Activated naive CD8-positive, alpha-beta T cell treated with anti-CD3 and anti-CD28 coated beads for 36 hours (primary cell): ENCODE data around the gene SPANXN2. TPM values are rescaled to one million over a fixed set of nuclear protein-coding genes. Genes with fewer than 3 reads are reported as not detected.
"Not testable (repeated sequence)": the region's sequence is repeated elsewhere in the genome, so short reads cannot be mapped to it uniquely, and the experiment has no call there.

Experiments
- DNase-seq: peaks from one replicate; pipeline ENCODE4 v3.0.0; 2021
- H3K27ac Mint-ChIP-seq: one replicate; pipeline ENCODE4 v1.8.0; 2022; ENCODE audit warnings: mild to moderate bottlenecking, moderate library complexity, mixed read lengths
- H3K27me3 Mint-ChIP-seq: one replicate; pipeline ENCODE4 v1.8.0; 2022; ENCODE audit warnings: mild to moderate bottlenecking, mixed read lengths
- H3K36me3 Mint-ChIP-seq: one replicate; pipeline ENCODE4 v1.8.0; 2021; ENCODE audit warnings: mild to moderate bottlenecking, mixed read lengths
- H3K4me1 Mint-ChIP-seq: one replicate; pipeline ENCODE4 v1.8.0; 2021; ENCODE audit warnings: mixed read lengths
- H3K4me3 Mint-ChIP-seq: one replicate; pipeline ENCODE4 v1.8.0; 2022; ENCODE audit warnings: mild to moderate bottlenecking, moderate library complexity, mixed read lengths
- H3K9me3 Mint-ChIP-seq: one replicate; pipeline ENCODE4 v1.8.0; 2022; ENCODE audit warnings: mixed read lengths
- total RNA-seq, 2 experiments: library from RNA; stranded (reverse); gene quantifications; one replicate each; pipeline ENCODE4 v1.2.3, GENCODE V29; 2021

Gene SPANXN2, protein sequence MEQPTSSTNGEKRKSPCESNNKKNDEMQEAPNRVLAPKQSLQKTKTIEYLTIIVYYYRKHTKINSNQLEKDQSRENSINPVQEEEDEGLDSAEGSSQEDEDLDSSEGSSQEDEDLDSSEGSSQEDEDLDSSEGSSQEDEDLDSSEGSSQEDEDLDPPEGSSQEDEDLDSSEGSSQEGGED
- total RNA-seq, result not detected

DNA sequence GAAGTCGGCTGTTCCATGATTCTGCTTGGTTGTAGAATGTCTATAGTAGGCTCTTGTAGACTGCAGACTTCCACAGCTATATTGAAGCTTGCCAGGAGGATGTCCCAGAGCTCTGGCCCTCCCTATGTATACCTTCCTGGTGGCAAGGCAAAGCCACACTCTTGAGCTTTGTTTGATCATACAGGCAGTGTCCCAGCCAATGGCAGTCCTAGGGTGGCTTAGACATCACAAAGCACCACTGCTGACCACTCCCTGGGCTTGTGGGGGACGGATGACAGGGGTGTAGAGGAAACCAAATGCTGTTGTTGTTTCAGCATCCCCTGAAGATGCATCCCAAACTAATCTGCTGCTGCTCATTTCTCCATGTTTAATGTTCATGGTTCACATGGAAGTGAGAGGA, at the start of gene SPANXN2:
Gene SPANXN2 (minus strand): TSS at position 101 of the 400 bp plus-strand sequence. CDS start 84 bp downstream, at position 17.
- H3K36me3 Mint-ChIP-seq, H3K27me3 Mint-ChIP-seq, H3K9me3 Mint-ChIP-seq, H3K4me3 Mint-ChIP-seq, H3K27ac Mint-ChIP-seq, H3K4me1 Mint-ChIP-seq, DNase-seq: not testable (repeated sequence)

DNA sequence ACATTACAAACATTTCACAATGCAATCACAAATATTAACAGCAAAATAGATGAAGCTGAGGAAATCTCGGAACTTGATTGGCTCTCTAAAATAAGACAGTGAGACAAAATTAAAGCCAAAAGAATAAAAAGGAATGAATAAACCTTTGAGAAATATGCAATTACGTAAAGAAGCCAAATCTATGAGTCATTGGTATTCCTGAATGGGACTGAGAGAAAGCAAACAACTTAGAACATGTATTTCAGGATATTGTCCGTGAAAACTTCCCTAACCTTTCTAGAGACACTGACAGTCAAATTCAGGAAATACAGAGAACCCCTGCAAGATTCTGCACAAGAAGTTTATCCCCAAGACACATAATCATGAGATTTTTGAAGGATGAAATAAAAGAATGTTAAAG, 48.4 kb upstream of the SPANXN2 start:
- DNase-seq, result no peak
- no peaks in the 10 kb centered on the region for H3K27me3 Mint-ChIP-seq

DNA sequence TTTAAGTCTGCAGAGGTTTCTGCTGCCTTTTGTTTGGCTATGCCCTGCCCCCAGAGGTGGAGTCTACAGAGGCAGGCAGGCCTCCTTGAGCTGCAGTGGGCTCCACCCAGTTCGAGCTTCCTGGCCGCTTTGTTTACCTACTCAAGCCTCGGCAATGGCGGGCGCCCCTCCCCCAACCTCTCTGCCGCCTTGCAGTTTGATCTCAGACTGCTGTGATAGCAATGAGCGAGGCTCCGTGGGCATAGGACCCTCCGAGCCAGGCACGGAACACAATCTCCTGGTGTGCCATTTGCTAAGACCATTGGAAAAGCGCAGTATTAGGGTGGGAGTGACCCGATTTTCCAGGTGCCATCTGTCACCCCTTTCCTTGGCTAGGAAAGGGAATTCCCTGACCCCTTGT, 47.2 kb upstream of the SPANXN2 start:
- H3K27ac Mint-ChIP-seq, H3K9me3 Mint-ChIP-seq, DNase-seq, H3K27me3 Mint-ChIP-seq, H3K36me3 Mint-ChIP-seq, H3K4me3 Mint-ChIP-seq, H3K4me1 Mint-ChIP-seq: not testable (repeated sequence)

More for the DNA sequence above, 48.4 kb upstream of the SPANXN2 start:
- Mint-ChIP-seq H3K27ac (no peak overlapping the region), H3K36me3 (no peaks in the 10 kb centered on the region), H3K4me3 (no peak overlapping the region), H3K9me3 (peaks cover 3% of the 10 kb centered on the region), H3K4me1 (no peaks in the 10 kb centered on the region)

DNA sequence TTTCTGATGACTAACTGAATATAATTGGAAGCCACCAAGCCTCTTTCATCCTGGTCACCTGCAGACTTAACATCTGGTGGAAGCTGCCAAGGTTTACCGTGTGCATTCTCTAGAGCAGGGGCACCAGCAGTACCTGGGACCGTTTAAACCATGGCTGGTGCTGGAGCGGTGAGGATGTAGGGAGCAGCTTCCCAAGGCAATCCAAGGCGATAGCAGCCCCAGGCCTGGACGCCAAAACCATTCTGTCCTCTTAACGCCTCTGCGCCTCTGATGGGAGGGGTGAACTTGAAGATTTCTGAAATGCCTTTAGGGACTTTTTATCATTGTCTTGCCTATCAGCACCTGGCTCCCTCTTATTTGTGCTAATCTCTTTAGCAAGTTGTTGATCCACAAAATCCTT, 37.3 kb upstream of the SPANXN2 start:
- Mint-ChIP-seq H3K36me3 (no peaks in the 10 kb centered on the region), H3K27ac (no peak overlapping the region), H3K4me3 (no peak overlapping the region), H3K9me3 (no peaks in the 10 kb centered on the region), H3K27me3 (no peaks in the 10 kb centered on the region), H3K4me1 (no peaks in the 10 kb centered on the region)
- DNase-seq, result no peak

DNA sequence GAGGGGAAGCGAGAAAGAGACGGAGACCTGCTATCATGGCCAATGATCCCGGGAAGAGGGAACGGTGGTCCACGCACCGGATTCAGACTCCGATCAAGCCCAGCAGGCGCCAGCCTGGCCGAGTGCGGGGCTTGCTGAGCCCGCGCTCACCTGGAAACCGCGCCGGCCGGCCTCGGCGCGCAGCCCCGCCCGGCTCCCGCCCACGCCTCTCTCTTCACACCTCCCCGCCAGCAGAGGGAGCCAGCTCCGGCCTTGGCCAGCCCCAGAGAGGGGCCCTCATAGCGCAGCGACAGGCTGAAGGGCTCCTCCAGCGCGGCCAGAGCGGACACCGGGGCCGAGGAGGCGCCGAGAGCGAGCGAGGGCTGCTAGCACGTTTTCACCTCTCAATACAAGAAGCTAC, 36.8 kb upstream of the SPANXN2 start:
- Mint-ChIP-seq H3K4me3 (no peak overlapping the region), H3K9me3 (no peaks in the 10 kb centered on the region)

DNA sequence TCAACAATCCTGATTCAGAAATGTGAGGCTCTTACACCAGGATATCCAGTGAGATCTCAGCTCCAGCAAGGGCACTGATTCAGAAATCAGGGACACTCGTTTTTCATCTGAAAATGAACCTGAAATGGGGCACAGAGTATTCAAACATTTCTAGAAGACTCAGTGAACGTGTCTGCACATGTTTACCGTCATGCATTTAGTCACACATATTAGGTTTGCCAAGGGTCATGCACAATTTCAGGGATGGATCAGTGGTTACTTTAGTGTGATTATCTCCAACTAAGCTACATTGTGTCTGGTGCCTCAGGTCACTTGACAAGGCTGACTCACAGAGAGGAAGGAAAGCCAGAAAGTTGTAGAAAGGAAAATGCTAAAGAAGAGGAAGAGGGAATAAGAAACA, 33.6 kb upstream of the SPANXN2 start:
- peaks cover 1% of the 10 kb centered on the region for H3K9me3 Mint-ChIP-seq
- H3K4me1 Mint-ChIP-seq, result no peaks in the 10 kb centered on the region
- H3K4me3 Mint-ChIP-seq, result no peak overlapping the region
- no peaks in the 10 kb centered on the region for H3K27me3 Mint-ChIP-seq
- no peak overlapping the region for H3K27ac Mint-ChIP-seq
- no peaks in the 10 kb centered on the region for H3K36me3 Mint-ChIP-seq
- DNase-seq, result no peak

More for the DNA sequence above, 36.8 kb upstream of the SPANXN2 start:
- Mint-ChIP-seq H3K27ac (no peak overlapping the region), H3K27me3 (no peaks in the 10 kb centered on the region), H3K4me1 (no peaks in the 10 kb centered on the region), H3K36me3 (no peaks in the 10 kb centered on the region)
- no peak for DNase-seq

DNA sequence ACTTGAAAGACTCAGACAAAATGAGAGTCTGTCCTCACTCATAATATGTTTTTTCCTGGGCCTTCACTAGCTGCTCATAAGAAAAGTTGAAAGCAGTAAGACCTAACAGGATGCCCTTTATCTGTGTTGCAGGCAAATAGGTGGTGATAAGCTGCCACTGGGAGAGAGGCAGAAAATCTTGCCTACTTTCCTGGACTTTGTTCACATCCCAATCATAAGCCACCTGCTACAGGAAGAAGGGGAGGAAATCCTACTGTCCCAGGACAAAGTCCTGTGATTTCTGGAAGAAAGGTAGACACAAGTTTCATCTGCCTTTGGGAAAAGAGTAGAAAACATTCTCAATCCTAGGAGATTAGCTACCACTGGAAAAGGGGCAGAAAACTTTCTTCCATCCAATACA, 13.3 kb upstream of the SPANXN2 start:
- no peaks in the 10 kb centered on the region for H3K36me3 Mint-ChIP-seq
- DNase-seq, result no peak
- H3K27ac Mint-ChIP-seq, result no peak overlapping the region
- no peak overlapping the region for H3K4me3 Mint-ChIP-seq
- no peaks in the 10 kb centered on the region for H3K4me1 Mint-ChIP-seq
- no peaks in the 10 kb centered on the region for H3K27me3 Mint-ChIP-seq
- H3K9me3 Mint-ChIP-seq, result no peaks in the 10 kb centered on the region

DNA sequence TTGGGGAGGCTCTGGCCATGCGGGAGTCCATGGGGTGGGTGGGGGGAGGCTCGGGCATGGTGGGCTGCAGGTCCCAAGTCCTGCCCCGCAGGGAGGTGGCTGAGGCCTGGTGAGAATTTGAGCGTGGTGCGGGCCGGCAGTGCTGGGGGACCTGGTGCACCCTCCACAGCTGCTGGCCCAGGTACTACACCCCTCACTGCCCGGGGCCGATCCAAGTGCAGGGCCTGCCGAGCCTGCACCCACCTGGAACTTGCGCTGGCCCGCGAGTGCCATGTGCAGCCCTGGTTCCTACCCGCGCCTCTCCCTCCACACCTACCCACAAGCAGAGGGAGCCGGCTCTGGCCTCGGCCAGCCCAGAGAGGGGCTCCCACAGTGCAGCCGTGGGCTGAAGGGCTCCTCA, 5.7 kb upstream of the SPANXN2 start:
- Mint-ChIP-seq H3K27ac (no peak overlapping the region), H3K4me1 (no peaks in the 10 kb centered on the region), H3K36me3 (no peaks in the 10 kb centered on the region), H3K27me3 (no peaks in the 10 kb centered on the region), H3K9me3 (peaks cover 1% of the 10 kb centered on the region), H3K4me3 (no peak overlapping the region)
- DNase-seq, result no peak

DNA sequence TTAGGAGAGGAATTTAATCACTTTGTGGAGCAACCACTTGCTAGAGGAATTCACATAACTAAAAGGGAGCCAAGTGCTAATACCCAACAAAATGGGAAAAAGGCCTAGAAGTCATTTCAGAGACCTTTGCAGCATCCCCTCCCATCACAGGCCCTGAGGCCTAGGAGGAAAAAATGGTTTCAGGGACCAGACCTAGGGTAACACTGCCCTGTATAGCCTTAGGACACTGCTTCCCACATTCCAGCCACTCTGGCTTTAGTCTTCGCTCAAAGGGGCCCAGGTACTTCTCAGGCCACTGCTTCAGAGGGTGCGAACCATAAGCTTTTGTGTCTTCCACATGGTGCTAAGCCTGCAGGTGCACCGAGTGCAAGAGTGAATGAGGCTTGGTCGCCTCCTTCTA, 19.1 kb downstream of the SPANXN2 start:
- H3K4me3 Mint-ChIP-seq, result no peak overlapping the region
- H3K9me3 Mint-ChIP-seq, result peaks cover 5% of the 10 kb centered on the region
- DNase-seq, result no peak
- H3K27me3 Mint-ChIP-seq, result no peaks in the 10 kb centered on the region
- H3K27ac Mint-ChIP-seq, result no peak overlapping the region
- H3K36me3 Mint-ChIP-seq, result no peaks in the 10 kb centered on the region
- H3K4me1 Mint-ChIP-seq, result no peaks in the 10 kb centered on the region

DNA sequence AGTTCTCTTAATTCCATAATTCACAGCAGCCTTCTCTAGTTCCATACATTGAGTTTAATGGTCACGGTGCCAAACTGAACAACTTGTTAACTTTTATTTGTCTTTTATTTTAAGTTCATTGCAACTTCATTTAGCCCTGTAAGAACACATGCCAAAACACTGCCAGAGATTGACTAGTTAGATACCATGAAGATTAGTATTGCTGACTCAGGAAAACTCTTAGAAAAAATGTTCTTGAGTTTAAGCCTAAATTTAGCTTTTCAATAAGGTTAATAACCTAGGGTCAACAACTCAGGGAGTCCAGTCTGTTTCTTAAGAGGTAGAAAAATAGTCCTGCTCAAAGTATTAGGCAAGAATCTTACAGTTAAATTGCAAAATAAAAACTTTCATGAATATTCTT, 25.7 kb downstream of the SPANXN2 start:
- Mint-ChIP-seq H3K36me3 (no peaks in the 10 kb centered on the region), H3K4me3 (no peak overlapping the region), H3K27me3 (no peaks in the 10 kb centered on the region), H3K4me1 (no peaks in the 10 kb centered on the region), H3K9me3 (peaks cover 4% of the 10 kb centered on the region), H3K27ac (no peak overlapping the region)
- DNase-seq, result no peak

DNA sequence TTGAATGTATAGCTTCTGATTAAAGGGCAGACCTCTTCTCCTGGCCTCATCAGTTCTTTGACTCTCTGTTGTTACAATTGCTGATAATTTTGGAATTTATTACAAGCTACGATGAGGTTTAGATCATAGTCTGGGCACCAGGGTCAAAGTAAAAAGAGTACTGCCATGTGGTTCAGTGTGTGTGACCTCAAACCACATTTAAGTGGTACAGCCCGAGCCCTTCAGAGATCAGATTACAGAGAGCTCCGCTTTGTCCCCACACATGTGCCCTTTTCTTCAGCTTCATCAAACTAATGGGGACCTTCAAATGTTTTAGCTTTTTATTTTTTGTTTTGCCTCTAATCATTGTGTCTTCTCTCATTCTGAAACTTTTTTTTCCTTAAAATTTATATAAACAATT, 37.1 kb downstream of the SPANXN2 start:
- Mint-ChIP-seq H3K4me3 (no peak overlapping the region), H3K36me3 (no peaks in the 10 kb centered on the region), H3K9me3 (peaks cover 2% of the 10 kb centered on the region), H3K4me1 (no peaks in the 10 kb centered on the region), H3K27me3 (no peaks in the 10 kb centered on the region), H3K27ac (no peak overlapping the region)
- DNase-seq, result no peak

DNA sequence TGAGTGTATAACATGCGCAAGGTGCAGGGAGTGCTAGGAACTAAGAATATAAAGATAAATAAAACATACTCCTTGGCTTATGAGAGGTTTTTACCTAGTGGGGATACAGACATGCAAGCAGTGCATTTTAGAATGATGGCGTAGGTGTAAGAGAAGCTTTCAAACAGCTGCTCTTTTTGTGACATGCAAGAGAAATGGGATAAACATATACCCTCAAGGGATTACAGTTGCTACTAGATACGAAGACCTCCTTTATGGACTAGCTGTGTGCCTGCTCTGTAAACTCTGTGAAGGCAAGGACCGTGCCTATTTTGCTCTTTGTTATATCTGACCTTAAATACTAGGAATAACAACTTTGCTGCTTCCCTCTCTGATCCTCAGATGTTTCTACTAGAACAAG, 45.6 kb downstream of the SPANXN2 start:
- Mint-ChIP-seq H3K36me3 (no peaks in the 10 kb centered on the region), H3K4me1 (no peaks in the 10 kb centered on the region), H3K27ac (no peak overlapping the region), H3K9me3 (no peaks in the 10 kb centered on the region), H3K27me3 (no peaks in the 10 kb centered on the region), H3K4me3 (no peak overlapping the region)
- DNase-seq, result no peak

DNA sequence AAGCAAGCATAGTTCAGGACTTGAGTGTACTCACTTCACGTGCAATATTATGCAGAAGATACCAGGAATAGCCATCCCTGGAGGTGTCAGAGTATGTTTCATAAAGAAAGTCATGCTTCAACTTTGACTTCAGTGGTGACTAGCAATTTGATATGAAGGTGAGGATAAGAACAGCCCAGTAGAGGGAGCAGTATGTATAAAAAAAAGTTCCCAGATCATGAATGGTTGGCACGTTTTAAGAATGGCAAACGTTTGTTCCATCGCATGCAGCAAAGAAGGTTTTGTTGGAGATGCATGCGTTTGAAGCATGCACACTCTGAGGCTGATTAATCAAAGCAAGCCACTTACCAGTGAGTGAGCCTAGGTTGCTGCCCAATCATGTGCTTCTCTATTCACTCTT, 51.2 kb downstream of the SPANXN2 start:
- no peak for DNase-seq
- Mint-ChIP-seq H3K27me3 (no peaks in the 10 kb centered on the region), H3K9me3 (no peaks in the 10 kb centered on the region), H3K4me1 (no peaks in the 10 kb centered on the region), H3K36me3 (no peaks in the 10 kb centered on the region), H3K27ac (no peak overlapping the region), H3K4me3 (no peak overlapping the region)

DNA sequence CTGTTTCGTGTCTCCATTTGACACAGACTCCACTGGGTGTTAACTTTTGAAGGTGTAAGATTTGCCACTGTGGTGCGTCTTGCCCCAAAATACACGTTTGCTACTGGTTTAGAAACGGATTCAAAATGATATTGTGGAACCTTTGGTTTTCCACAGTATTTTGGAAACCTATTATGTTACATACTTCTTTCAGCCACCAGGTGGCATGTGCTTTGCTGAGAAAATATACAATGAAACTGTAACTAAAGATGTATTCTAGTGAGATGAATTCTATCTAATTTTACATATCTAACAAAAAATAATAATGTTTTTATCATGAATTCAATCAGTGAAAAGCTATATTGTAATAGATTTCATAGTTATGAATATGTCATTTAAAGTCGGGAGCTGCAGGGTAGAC, 56.2 kb downstream of the SPANXN2 start:
- no peak overlapping the region for H3K27ac Mint-ChIP-seq
- no peaks in the 10 kb centered on the region for H3K9me3 Mint-ChIP-seq
- no peaks in the 10 kb centered on the region for H3K27me3 Mint-ChIP-seq
- no peaks in the 10 kb centered on the region for H3K4me1 Mint-ChIP-seq
- H3K36me3 Mint-ChIP-seq, result no peaks in the 10 kb centered on the region
- no peak for DNase-seq
- H3K4me3 Mint-ChIP-seq, result no peak overlapping the region

DNA sequence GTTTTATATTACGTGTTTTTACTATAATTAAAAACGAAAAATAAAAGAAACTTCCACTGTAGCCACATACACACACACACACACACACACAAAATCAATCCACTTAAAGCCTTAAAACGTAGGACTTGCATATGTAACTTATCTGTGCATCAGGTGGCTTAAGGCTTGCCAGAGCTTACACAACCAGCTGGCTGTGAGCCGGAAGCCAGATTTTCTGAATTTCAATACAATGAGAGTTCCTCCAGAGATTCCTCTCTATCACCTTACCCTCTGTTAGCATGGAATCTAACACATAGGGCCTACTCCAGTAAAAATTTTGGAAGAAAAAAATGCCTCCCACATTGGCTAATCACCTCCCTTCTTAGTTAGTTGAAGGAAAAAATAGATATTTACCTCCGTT, 56.8 kb downstream of the SPANXN2 start:
- no peaks in the 10 kb centered on the region for H3K27me3 Mint-ChIP-seq
- H3K9me3 Mint-ChIP-seq, result no peaks in the 10 kb centered on the region
- DNase-seq, result no peak
- H3K4me1 Mint-ChIP-seq, result no peaks in the 10 kb centered on the region
- H3K27ac Mint-ChIP-seq, result no peak overlapping the region
- no peaks in the 10 kb centered on the region for H3K36me3 Mint-ChIP-seq
- no peak overlapping the region for H3K4me3 Mint-ChIP-seq
